ENCODE data around the gene UNC45B.
A peak's percentile ranks its signal among the peaks of the same experiment; 100 is the strongest.
"Not testable (repeated sequence)": the region's sequence is repeated elsewhere in the genome, so short reads cannot be mapped to it uniquely, and the experiment has no call there.

UNC45B gene, protein sequence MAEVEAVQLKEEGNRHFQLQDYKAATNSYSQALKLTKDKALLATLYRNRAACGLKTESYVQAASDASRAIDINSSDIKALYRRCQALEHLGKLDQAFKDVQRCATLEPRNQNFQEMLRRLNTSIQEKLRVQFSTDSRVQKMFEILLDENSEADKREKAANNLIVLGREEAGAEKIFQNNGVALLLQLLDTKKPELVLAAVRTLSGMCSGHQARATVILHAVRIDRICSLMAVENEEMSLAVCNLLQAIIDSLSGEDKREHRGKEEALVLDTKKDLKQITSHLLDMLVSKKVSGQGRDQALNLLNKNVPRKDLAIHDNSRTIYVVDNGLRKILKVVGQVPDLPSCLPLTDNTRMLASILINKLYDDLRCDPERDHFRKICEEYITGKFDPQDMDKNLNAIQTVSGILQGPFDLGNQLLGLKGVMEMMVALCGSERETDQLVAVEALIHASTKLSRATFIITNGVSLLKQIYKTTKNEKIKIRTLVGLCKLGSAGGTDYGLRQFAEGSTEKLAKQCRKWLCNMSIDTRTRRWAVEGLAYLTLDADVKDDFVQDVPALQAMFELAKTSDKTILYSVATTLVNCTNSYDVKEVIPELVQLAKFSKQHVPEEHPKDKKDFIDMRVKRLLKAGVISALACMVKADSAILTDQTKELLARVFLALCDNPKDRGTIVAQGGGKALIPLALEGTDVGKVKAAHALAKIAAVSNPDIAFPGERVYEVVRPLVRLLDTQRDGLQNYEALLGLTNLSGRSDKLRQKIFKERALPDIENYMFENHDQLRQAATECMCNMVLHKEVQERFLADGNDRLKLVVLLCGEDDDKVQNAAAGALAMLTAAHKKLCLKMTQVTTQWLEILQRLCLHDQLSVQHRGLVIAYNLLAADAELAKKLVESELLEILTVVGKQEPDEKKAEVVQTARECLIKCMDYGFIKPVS

GRCh38 chr17:35147375-35147905, at the start of gene UNC45B:
TSS of gene UNC45B (plus strand) at chr17:35147817. CDS start at chr17:35148264, 447 bp downstream.
- no peak for DNase-seq (ENCODE audit: low spot score)

DNA sequence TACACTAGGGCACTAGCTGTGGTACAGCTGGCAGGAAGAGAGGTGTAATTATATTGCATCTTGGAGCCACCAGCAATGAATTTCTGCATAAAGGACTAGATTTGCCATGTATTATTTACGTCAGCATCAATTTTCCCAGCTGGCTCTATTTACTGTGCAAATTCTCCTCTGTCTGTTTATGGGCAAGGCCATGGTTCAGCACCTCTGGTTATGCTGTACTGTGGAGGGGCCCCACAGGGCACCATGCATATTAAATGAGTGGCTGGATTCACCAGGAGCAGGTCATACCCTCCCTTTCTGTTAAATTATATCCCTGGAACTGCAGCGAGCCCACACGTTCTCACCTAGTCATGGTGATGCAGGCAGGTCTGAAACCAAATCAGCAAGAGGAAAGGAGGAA, 47.7 kb upstream of the UNC45B start:
- no peak for DNase-seq (ENCODE audit: low spot score)

GRCh38 chr17:35101036-35101435, 46.6 kb upstream of the UNC45B start:
- no peak for DNase-seq (ENCODE audit: low spot score)

- no peak for DNase-seq (ENCODE audit: low spot score)
These were observed 45.9 kb upstream of the UNC45B start for GRCh38 chr17:35101725-35102124.

DNA sequence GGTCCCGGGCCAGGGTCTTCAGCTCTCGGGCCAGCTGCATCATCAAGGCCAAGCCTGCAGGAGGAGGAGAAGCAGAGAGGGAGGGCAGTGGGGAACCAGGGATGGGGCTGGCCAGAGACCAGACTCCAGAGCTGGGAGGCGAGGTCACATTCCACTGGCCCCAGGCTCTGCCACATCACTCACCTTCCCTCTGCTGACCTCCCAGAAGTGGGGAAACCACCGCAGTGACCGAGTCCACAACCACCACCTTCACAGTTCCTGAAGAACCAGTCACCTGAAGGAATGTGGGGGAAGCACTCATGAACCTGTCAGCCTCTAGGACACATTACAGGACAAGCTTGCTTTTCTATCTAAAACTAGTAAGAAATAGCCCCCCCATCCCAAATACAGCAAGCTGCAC, 44.3 kb upstream of the UNC45B start:
- DNase-seq (ENCODE audit: low spot score) = no peak

- no peak for DNase-seq (ENCODE audit: low spot score)
These were observed 42.7 kb upstream of the UNC45B start for GRCh38 chr17:35104844-35105450.

GRCh38 chr17:35110791-35111190, 36.8 kb upstream of the UNC45B start:
- DNase-seq (ENCODE audit: low spot score) = not testable (repeated sequence)

- DNase-seq (ENCODE audit: low spot score) = no peak
These were observed 30.8 kb upstream of the UNC45B start for GRCh38 chr17:35116845-35117244.

GRCh38 chr17:35117984-35118383, 29.6 kb upstream of the UNC45B start:
- peak; percentile 18 for DNase-seq (ENCODE audit: low spot score)

DNA sequence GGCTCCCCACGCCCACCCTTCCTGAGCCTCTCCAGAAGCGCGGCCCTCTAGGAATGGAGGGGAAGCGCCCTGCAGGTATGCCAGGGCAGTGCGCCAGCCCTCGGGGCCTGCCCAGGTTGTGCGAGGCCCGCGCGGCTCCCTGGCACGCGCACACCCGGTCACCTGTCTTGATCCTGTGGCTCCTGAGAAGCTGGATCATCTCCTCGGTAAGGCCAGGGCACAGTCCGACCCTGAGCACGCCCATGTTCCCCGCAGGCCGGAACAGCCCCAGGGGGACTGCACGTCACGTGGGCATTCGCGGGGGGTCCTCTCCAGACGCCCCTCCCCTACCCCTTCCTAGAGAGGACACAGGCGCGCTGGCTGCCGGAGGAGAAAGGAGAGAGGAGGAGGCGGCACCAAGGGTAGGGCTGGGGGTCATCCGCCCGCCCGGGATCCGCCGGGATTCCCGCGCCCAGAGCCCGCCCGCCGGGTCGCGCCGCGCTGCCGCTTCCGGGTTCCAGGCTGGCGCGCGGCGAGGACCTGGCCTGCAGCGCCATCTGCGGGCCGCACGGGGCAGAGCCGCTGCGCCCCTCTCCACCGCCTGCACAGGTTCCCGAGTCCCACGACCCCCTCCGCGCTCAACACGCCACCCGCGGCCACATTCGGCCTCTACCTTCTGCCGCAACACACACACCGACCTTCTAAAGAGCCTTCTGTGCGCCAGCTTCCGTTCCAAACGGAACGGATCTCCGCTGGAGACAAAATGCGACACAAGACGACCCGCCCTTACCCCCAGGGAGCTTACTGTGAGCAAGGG, 28.0 kb upstream of the UNC45B start, which contains the start of gene RAD51D:
Gene RAD51D, minus strand, starts transcription at position 491 of the 796 bp plus-strand sequence. Its CDS starts 247 bp downstream, at position 244.
- DNase-seq (ENCODE audit: low spot score) = peak; percentile 58

DNA sequence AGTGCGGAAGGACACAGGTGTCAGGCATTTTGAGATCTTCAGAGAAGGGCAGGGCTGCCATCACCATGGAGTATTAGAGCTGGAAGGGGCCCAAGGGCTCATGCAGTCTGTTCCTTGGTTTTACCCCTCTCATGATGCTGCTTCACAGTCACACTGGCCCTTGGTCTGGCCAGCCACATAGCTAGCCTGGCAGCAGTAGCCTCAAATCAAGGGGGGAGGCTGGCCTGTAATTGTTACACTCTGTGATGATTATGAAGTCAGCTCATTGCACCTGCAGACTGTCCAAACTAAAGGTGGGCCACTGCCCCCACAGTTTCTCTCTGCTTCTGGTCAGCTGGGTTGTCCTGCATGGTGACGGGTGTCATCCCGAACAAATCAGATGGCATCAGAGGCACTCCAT, 26.3 kb upstream of the UNC45B start, which contains the start of gene FNDC8:
Gene FNDC8, plus strand, starts transcription at position 301 of the 400 bp plus-strand sequence. Its CDS starts 79 bp downstream, at position 380.
- DNase-seq (ENCODE audit: low spot score) = no peak

GRCh38 chr17:35127751-35128514, 19.7 kb upstream of the UNC45B start:
- no peak for DNase-seq (ENCODE audit: low spot score)

DNA sequence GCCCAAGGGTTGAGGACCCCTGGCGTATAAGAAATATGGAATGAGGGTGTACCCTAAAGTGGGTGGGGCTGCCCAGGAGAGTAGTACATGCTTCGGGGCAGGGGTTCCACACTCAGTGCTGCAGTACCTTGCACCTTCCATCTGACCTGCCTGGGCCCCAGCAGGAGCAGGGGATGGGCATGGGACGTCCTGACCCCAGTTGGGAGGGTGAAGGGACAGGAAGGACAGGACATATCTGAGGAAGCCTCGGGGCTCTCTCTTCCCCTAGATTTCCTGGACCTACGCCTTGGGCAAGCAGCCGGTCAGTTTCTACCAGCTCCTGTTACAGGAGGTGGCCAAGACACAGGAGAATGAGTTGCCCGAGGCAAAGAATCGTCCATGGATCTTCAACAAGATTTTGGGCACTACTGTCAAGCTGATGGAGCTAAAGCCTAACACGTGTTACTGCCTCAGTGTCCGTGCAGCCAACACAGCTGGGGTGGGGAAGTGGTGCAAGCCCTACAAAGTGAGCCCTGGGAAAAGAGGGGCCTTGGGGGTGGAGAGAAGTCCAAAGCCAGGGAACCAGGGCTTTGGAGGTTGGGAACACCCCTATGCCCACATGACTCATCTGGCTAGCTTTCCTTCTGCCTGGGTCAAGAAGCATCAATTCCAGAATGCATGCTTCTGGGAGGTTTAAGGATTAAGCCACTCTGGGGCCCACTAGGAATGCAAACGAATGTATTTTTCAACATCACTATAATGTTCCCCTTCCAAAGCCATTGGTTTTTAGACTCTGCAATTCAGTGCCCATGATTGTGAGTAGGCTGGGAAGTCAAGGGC, 18.3 kb upstream of the UNC45B start:
- DNase-seq (ENCODE audit: low spot score) = no peak

- no peak for DNase-seq (ENCODE audit: low spot score)
These were observed 17.7 kb upstream of the UNC45B start for GRCh38 chr17:35129973-35130351.

- DNase-seq (ENCODE audit: low spot score) = no peak
These were observed 17.2 kb upstream of the UNC45B start for GRCh38 chr17:35130392-35130791.

GRCh38 chr17:35132099-35132498, 15.5 kb upstream of the UNC45B start:
- no peak for DNase-seq (ENCODE audit: low spot score)

GRCh38 chr17:35132816-35133550, 14.6 kb upstream of the UNC45B start:
- DNase-seq (ENCODE audit: low spot score) = no peak

DNA sequence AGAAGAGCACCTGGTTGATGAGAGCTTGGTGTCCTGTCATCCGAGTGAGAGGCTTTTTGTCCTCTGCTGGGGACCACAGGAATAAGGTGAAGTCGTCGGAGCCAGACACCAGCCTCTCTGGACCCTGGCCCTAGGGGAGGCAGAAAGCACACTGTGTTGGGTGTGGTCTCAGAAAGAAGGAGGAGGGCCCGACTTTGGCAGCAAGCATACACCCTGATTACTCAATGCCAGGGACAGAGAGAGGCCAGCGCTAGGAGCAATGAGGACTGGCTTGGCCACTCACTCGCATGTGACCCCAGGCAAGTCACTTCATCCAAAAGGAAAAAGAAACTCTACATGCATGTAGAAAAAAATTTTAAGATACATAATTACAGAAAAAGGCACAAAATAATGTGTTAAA, 12.3 kb upstream of the UNC45B start:
- DNase-seq (ENCODE audit: low spot score) = no peak

DNA sequence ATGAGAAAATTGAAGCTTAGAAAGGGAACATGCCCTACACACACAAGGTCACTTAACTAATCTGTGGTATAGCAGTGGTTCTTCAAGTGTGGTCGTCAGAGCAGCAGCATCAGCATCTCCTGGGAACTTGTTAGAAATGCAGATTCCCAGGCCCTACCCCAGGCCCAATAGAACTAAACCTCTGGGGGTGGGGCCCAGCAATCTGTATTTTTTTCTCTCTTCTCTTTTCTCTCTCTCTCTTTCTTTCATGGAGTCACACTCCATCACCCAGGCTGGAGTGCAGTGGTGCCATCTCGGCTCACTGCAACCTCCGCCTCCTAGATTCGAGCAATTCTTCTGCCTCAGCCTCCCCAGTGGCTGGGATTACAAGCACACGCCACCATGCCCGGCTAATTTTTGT, 9.4 kb upstream of the UNC45B start:
- DNase-seq (ENCODE audit: low spot score) = no peak
